ENCODE data around the gene NKAIN2. TPM values are rescaled to one million over a fixed set of nuclear protein-coding genes. Genes with fewer than 3 reads are reported as not detected.

Gene NKAIN2
- polyA plus RNA-seq, 1 donor (not counting 4 experiments of a cell fraction or from before 2014, with no cell fraction given): 0.13 TPM

- dilution Hi-C loops (cut with MboI; ENCODE audit: extremely low pct_ligation_motif_present, low sequenced_read_pairs): no loop called here
Observed at GRCh38 chr6:124721331-124721730, 917.7 kb downstream of the NKAIN2 start.

DNA sequence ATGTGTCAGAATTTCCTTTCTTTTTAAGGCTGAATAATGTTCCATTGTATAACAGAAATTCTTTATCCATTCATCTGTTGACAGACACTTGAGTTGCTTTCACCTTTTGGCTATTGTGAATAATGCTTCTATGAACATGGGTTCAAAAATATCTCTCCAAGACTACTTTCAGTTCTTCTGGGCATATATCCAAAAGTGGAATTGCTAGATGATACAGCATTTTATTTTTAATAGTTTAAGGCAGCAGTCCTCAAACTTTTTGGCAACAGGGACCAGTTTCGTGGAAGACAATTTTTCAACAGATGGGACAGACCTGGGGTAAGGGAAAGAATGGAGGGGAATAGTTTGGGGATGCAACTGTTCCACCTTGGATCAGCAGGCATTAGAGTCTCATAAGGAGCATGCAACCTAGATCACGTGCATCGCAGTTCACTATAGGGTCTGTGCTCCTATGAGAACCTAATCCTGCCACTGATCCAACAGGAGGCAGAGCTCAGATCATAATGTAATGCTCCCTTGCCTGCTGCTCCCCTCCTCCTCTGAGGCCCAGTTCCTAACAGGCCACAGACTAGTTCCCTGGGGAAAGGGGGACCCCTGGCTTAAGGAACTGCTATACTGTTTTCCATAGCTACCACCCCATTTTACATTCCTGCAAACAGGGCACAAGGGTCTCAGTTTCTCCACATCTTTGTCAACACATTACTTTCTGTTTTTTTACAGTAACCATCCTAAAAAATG, 918.6 kb downstream of the NKAIN2 start:
- Histone ChIP-seq H2AFZ (ENCODE audit: control insufficient read depth, low read length) (no peak overlapping the region), H3K36me3 (ENCODE audit: control insufficient read depth in 2 of 2, extremely low read depth in 1 of 2, insufficient read depth in 2 of 2, low read length in 2 of 2) (no peaks in the 10 kb centered on the region), H3K4me1 (ENCODE audit: control insufficient read depth, extremely low read depth, insufficient read depth, low read length) (no peaks in the 10 kb centered on the region), H3K9me1 (ENCODE audit: control insufficient read depth, extremely low read depth, insufficient read depth, low read length) (no peaks in the 10 kb centered on the region), H3K4me3 (ENCODE audit: control insufficient read depth in 2 of 3, extremely low read depth in 1 of 3, insufficient read depth in 2 of 3, low read depth in 1 of 3, low read length in 3 of 3) (no peak overlapping the region), H3K9me3 (ENCODE audit: control insufficient read depth, low read depth, low read length) (no peaks in the 10 kb centered on the region), H4K20me1 (ENCODE audit: control insufficient read depth, extremely low read depth, insufficient read depth, low read length) (no peaks in the 10 kb centered on the region), H3K9ac (ENCODE audit: control insufficient read depth, extremely low read depth, insufficient read depth, low read length) (no peak overlapping the region), H3K79me2 (ENCODE audit: control insufficient read depth, insufficient read depth, low read length) (no peaks in the 10 kb centered on the region), H3K27me3 (ENCODE audit: control insufficient read depth, extremely low read depth, insufficient read depth, low read length) (no peaks in the 10 kb centered on the region), H3K27ac (ENCODE audit: control insufficient read depth, insufficient read depth, low read length) (no peak overlapping the region), H3K4me2 (ENCODE audit: control insufficient read depth, extremely low read depth, insufficient read depth, low read depth, low read length) (no peak overlapping the region)
- dilution Hi-C loops (cut with MboI; ENCODE audit: extremely low pct_ligation_motif_present, low sequenced_read_pairs): no loop called here
- no peak for TF ChIP-seq EZH2 (IDR thresholded peaks at IDR 0.05; ENCODE audit: low read length)
- no peak for TF ChIP-seq CTCF (optimal IDR thresholded peaks at IDR 0.05 in 1 of 3, IDR thresholded peaks at IDR 0.05 in 1 of 3, conservative IDR thresholded peaks at IDR 0.05 in 1 of 3; ENCODE audit: extremely low read depth in 1 of 3, insufficient read depth in 2 of 3, low read length in 3 of 3)
- no peak for FAIRE-seq
- DNase-seq (ENCODE audit: low read depth, low spot score): no peak

More at GRCh38 chr6:124721331-124721730, 917.7 kb downstream of the NKAIN2 start:
- TF ChIP-seq CTCF (optimal IDR thresholded peaks at IDR 0.05 in 1 of 3, IDR thresholded peaks at IDR 0.05 in 1 of 3, conservative IDR thresholded peaks at IDR 0.05 in 1 of 3; ENCODE audit: extremely low read depth in 1 of 3, insufficient read depth in 2 of 3, low read length in 3 of 3): no peak
- no peak for FAIRE-seq
- H3K4me3 ChIP-seq (ENCODE audit: control insufficient read depth in 2 of 3, extremely low read depth in 1 of 3, insufficient read depth in 2 of 3, low read depth in 1 of 3, low read length in 3 of 3): no peak overlapping the region
- no peaks in the 10 kb centered on the region for H3K27me3 ChIP-seq (ENCODE audit: control insufficient read depth, extremely low read depth, insufficient read depth, low read length)
- H3K9me3 ChIP-seq (ENCODE audit: control insufficient read depth, low read depth, low read length): no peaks in the 10 kb centered on the region
- H3K27ac ChIP-seq (ENCODE audit: control insufficient read depth, insufficient read depth, low read length): no peak overlapping the region
- no peaks in the 10 kb centered on the region for H3K9me1 ChIP-seq (ENCODE audit: control insufficient read depth, extremely low read depth, insufficient read depth, low read length)
- H3K36me3 ChIP-seq (ENCODE audit: control insufficient read depth in 2 of 2, extremely low read depth in 1 of 2, insufficient read depth in 2 of 2, low read length in 2 of 2): no peaks in the 10 kb centered on the region
- H4K20me1 ChIP-seq (ENCODE audit: control insufficient read depth, extremely low read depth, insufficient read depth, low read length): no peaks in the 10 kb centered on the region
- no peak overlapping the region for H3K9ac ChIP-seq (ENCODE audit: control insufficient read depth, extremely low read depth, insufficient read depth, low read length)
- no peak overlapping the region for H3K4me2 ChIP-seq (ENCODE audit: control insufficient read depth, extremely low read depth, insufficient read depth, low read depth, low read length)
- no peak overlapping the region for H2AFZ ChIP-seq (ENCODE audit: control insufficient read depth, low read length)
- no peaks in the 10 kb centered on the region for H3K79me2 ChIP-seq (ENCODE audit: control insufficient read depth, insufficient read depth, low read length)
- no peak for DNase-seq (ENCODE audit: low read depth, low spot score)
- no peaks in the 10 kb centered on the region for H3K4me1 ChIP-seq (ENCODE audit: control insufficient read depth, extremely low read depth, insufficient read depth, low read length)
